Measurements from ENCODE around the gene SIK3. TPM values are rescaled to one million over a fixed set of nuclear protein-coding genes. Genes with fewer than 3 reads are reported as not detected.

SIK3 gene
- total and polyA plus RNA-seq, 3 experiments from 2014 or later, result 33.9 to 48.7 (median 42.8) TPM

DNA sequence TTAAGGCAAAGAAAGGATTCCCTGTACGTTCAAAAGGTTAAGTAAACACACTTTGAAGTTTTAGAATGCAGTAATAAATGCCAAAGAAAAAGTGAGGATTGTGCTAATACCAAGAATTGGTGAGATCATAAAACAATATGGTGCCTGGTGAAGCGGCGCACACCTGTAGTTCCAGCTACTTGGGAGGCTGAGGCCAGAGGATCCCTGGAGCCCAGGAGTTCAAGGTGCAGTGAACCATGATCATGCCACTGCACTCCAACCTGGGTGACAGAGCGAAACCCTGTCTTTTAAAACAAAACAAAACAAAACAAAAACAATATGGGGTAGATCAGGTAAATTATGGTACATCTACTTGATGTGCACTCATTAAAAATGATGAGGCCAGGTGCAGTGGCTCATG lies 187.4 kb downstream of the SIK3 start:
- Mint-ChIP-seq H3K27me3 (peaks cover 0 to 1% of the 10 kb centered on the region in 2 donors), H3K36me3 (peaks cover 0 to 25% (median 5%) of the 10 kb centered on the region in 3 donors), H3K4me3 (no peak overlapping the region), H3K4me1 (peaks cover 39 to 69% (median 60%) of the 10 kb centered on the region in 3 donors), H3K27ac (peak overlapping the region in 6 of 8 donors; percentile 3 to 93 (median 38)), H3K9me3 (no peaks in the 10 kb centered on the region)
- Histone ChIP-seq H3K36me3 (ENCODE audit: insufficient read depth, low read length) (no peaks in the 10 kb centered on the region), H3K4me1 (ENCODE audit: insufficient read depth, low read length) (peaks cover 4% of the 10 kb centered on the region), H3K27ac (ENCODE audit: low read depth, low read length) (no peak overlapping the region), H3K27me3 (ENCODE audit: insufficient read depth, low read length, poor library complexity, severe bottlenecking) (no peaks in the 10 kb centered on the region), H3K4me3 (ENCODE audit: low read length) (no peak overlapping the region), H3K9me3 (ENCODE audit: low read length) (no peaks in the 10 kb centered on the region)
- DNase-seq, result no peak
- POLR2A ChIA-PET, result no interaction called here
- CTCF ChIA-PET, result interaction anchor here (0.7 to 1.0 kb wide), 2 partner anchors 120 to 195 kb away, joined by 3 read pairs; partner anchors contain the start of gene APOA5

DNA sequence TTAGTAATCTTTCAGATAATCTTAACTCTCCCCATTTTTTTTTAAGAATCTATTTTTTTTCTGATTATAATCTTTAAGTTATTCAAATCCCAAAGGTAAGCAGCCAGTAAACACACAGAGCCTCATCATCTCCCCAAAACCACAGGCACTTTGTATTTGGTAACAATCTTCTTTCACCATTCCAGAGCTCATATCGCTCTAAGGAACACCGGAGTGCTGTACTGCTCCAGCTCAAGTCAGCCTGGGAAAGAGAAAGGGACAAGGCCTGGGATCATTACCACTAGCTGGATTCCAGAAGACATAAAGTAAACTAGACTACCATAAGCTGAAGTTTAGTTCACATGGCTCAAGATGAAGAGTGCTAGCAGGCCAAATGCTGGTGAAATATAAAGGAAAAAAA lies 187.8 kb downstream of the SIK3 start:
- H3K4me3 ChIP-seq (ENCODE audit: low read length), result no peak overlapping the region
- no peaks in the 10 kb centered on the region for H3K36me3 ChIP-seq (ENCODE audit: insufficient read depth, low read length)
- peak overlapping the region in 6 of 8 donors; percentile 3 to 93 (median 38) for H3K27ac Mint-ChIP-seq
- peaks cover 0 to 23% (median 5%) of the 10 kb centered on the region in 3 donors for H3K36me3 Mint-ChIP-seq
- H3K9me3 ChIP-seq (ENCODE audit: low read length), result no peaks in the 10 kb centered on the region
- no peak for DNase-seq
- no peaks in the 10 kb centered on the region for H3K27me3 ChIP-seq (ENCODE audit: insufficient read depth, low read length, poor library complexity, severe bottlenecking)
- ChIA-PET POLR2A (no interaction called here), CTCF (interaction anchor here (0.7 to 1.0 kb wide), 2 partner anchors 119 to 195 kb away, joined by 3 read pairs; partner anchors contain the start of gene APOA5)
- peaks cover 41 to 70% (median 62%) of the 10 kb centered on the region in 3 donors for H3K4me1 Mint-ChIP-seq
- peaks cover 0 to 1% of the 10 kb centered on the region in 2 donors for H3K27me3 Mint-ChIP-seq
- no peaks in the 10 kb centered on the region for H3K9me3 Mint-ChIP-seq
- H3K4me1 ChIP-seq (ENCODE audit: insufficient read depth, low read length), result peaks cover 4% of the 10 kb centered on the region
- H3K27ac ChIP-seq (ENCODE audit: low read depth, low read length), result no peak overlapping the region
- no peak overlapping the region for H3K4me3 Mint-ChIP-seq

- Mint-ChIP-seq H3K4me3 (peak overlapping the region in 1 of 7 donors; percentile 12), H3K27me3 (peaks cover 0 to 1% of the 10 kb centered on the region in 2 donors), H3K9me3 (no peaks in the 10 kb centered on the region), H3K4me1 (peaks cover 39 to 66% (median 62%) of the 10 kb centered on the region in 3 donors), H3K36me3 (peaks cover 0 to 29% (median 5%) of the 10 kb centered on the region in 3 donors), H3K27ac (peak overlapping the region; percentile 11 to 75 (median 54))
- Histone ChIP-seq H3K27me3 (ENCODE audit: insufficient read depth, low read length, poor library complexity, severe bottlenecking) (no peaks in the 10 kb centered on the region), H3K4me3 (ENCODE audit: low read length) (no peak overlapping the region), H3K4me1 (ENCODE audit: insufficient read depth, low read length) (peaks cover 4% of the 10 kb centered on the region), H3K36me3 (ENCODE audit: insufficient read depth, low read length) (no peaks in the 10 kb centered on the region), H3K27ac (ENCODE audit: low read depth, low read length) (no peak overlapping the region), H3K9me3 (ENCODE audit: low read length) (no peaks in the 10 kb centered on the region)
- ChIA-PET POLR2A (interaction anchor here (0.7 kb wide), 1 partner anchor 16 kb away, joined by 3 read pairs; no protein-coding TSS in a partner anchor), CTCF (interaction anchor here (1.0 to 1.2 kb wide), 3 partner anchors 16 to 168 kb away, joined by 3 to 4 read pairs (median 3); no protein-coding TSS in a partner anchor)
- no peak for DNase-seq
These were observed 189.0 kb downstream of the SIK3 start for GRCh38 chr11:116909245-116909644.

GRCh38 chr11:116906479-116906878 lies 191.7 kb downstream of the SIK3 start:
- POLR2A ChIA-PET, result no interaction called here
- Histone ChIP-seq H3K4me3 (ENCODE audit: low read length) (no peak overlapping the region), H3K27me3 (ENCODE audit: insufficient read depth, low read length, poor library complexity, severe bottlenecking) (no peaks in the 10 kb centered on the region), H3K27ac (ENCODE audit: low read depth, low read length) (no peak overlapping the region), H3K36me3 (ENCODE audit: insufficient read depth, low read length) (no peaks in the 10 kb centered on the region), H3K9me3 (ENCODE audit: low read length) (no peaks in the 10 kb centered on the region), H3K4me1 (ENCODE audit: insufficient read depth, low read length) (peaks cover 19% of the 10 kb centered on the region)
- Mint-ChIP-seq H3K4me1 (peaks cover 60 to 72% (median 70%) of the 10 kb centered on the region in 3 donors), H3K27me3 (peaks cover 0 to 1% of the 10 kb centered on the region in 2 donors), H3K27ac (peak overlapping the region in 3 of 8 donors; percentile 20 to 70 (median 64)), H3K9me3 (no peaks in the 10 kb centered on the region), H3K36me3 (peaks cover 0 to 31% (median 8%) of the 10 kb centered on the region in 3 donors), H3K4me3 (no peak overlapping the region)
- CTCF ChIA-PET, result no interaction called here
- no peak for DNase-seq

DNA sequence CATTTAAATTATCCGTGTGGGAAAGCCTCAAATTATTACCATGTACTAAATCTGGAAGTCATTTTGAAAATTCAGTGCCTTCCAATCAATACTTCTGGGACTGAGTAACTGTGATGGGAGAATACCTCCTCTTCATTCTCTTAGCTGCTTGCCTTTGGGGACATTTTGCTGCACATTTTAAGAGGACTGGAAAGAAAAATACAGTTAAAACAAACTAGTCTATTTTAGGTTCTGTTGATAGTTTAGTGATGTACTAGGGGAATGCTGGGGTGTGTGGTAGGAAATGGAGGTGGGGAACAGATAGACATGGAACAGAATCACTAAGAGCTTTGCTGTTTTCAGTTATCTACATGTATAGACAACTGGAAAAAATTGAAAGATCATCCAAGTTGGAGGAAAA lies 195.1 kb downstream of the SIK3 start:
- ChIA-PET POLR2A (no interaction called here), CTCF (interaction anchor here (0.5 to 1.5 kb wide), 3 partner anchors 9 to 67 kb away, joined by 3 to 10 read pairs (median 3); no protein-coding TSS in a partner anchor)
- no peaks in the 10 kb centered on the region for H3K9me3 ChIP-seq (ENCODE audit: low read length)

DNA sequence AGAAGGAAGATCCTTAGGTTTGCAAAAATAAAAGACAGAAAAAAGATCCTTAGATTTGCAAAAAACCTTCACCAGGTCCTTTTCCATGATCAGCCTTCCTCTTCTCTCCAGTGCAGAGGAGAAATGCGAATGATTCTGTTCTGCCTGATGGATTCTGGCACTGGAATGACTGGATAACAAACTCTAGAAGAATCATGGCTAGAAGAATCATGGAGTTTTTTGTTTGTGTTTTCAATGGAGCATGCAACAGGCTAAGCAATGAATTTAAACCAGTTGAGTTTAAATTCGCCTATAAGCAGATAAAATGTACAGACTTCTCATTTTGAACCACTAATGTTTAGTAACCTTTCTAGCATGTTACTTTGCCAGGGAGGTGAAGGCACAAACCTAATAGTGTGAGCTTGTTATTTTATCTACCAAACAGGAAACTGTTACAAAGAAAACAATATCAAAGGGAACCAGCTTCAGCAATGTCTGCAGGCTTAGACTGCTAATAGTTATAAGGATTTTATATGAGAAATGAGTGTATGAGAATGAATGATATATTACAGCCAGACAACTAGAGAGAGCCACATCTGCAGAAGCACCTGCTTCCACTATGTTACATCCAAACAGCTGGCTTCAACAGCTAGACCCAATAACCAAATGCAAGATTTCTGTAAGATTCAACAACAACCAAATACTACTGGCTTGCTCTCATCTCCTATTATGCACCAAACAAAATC lies 196.1 kb downstream of the SIK3 start:
- no peaks in the 10 kb centered on the region for H3K9me3 ChIP-seq (ENCODE audit: low read length)
- Mint-ChIP-seq H3K36me3 (peaks cover 14 to 43% (median 15%) of the 10 kb centered on the region in 3 donors), H3K27ac (peak overlapping the region in 7 of 8 donors; percentile 1 to 83 (median 39)), H3K27me3 (peaks cover 0 to 4% of the 10 kb centered on the region in 2 donors), H3K4me1 (peaks cover 43 to 52% (median 50%) of the 10 kb centered on the region in 3 donors), H3K4me3 (peak overlapping the region in 3 of 7 donors; percentile 11 to 45 (median 20)), H3K9me3 (no peaks in the 10 kb centered on the region)
- peaks cover 15% of the 10 kb centered on the region for H3K4me1 ChIP-seq (ENCODE audit: insufficient read depth, low read length)
- CTCF ChIA-PET, result interaction anchor here (0.8 to 1.5 kb wide), 3 partner anchors 12 to 66 kb away, joined by 3 to 10 read pairs (median 3); no protein-coding TSS in a partner anchor
- H3K4me3 ChIP-seq (ENCODE audit: low read length), result no peak overlapping the region
- POLR2A ChIA-PET, result interaction anchor here (0.6 kb wide), 1 partner anchor 217 kb away, joined by 3 read pairs; no protein-coding TSS in a partner anchor
- no peaks in the 10 kb centered on the region for H3K27me3 ChIP-seq (ENCODE audit: insufficient read depth, low read length, poor library complexity, severe bottlenecking)
- H3K27ac ChIP-seq (ENCODE audit: low read depth, low read length), result no peak overlapping the region
- no peak for DNase-seq
- H3K36me3 ChIP-seq (ENCODE audit: insufficient read depth, low read length), result peaks cover 3% of the 10 kb centered on the region

More for the DNA sequence above, 195.1 kb downstream of the SIK3 start:
- Histone ChIP-seq H3K4me1 (ENCODE audit: insufficient read depth, low read length) (peaks cover 15% of the 10 kb centered on the region), H3K36me3 (ENCODE audit: insufficient read depth, low read length) (no peaks in the 10 kb centered on the region), H3K27me3 (ENCODE audit: insufficient read depth, low read length, poor library complexity, severe bottlenecking) (no peaks in the 10 kb centered on the region), H3K4me3 (ENCODE audit: low read length) (no peak overlapping the region), H3K27ac (ENCODE audit: low read depth, low read length) (no peak overlapping the region)
- H3K4me1 Mint-ChIP-seq, result peaks cover 48 to 59% (median 54%) of the 10 kb centered on the region in 3 donors
- H3K9me3 Mint-ChIP-seq, result no peaks in the 10 kb centered on the region
- no peak for DNase-seq
- peaks cover 14 to 40% (median 15%) of the 10 kb centered on the region in 3 donors for H3K36me3 Mint-ChIP-seq
- H3K27me3 Mint-ChIP-seq, result peaks cover 0 to 4% of the 10 kb centered on the region in 2 donors
- H3K4me3 Mint-ChIP-seq, result peak overlapping the region in 1 of 7 donors; percentile 10
- peak overlapping the region in 4 of 8 donors; percentile 20 to 59 (median 54) for H3K27ac Mint-ChIP-seq

GRCh38 chr11:116901211-116901610 lies 197.0 kb downstream of the SIK3 start:
- no peak overlapping the region for H3K4me3 ChIP-seq (ENCODE audit: low read length)
- Mint-ChIP-seq H3K27ac (peak overlapping the region in 3 of 8 donors; percentile 49 to 81 (median 69)), H3K4me3 (no peak overlapping the region), H3K27me3 (peaks cover 0 to 2% of the 10 kb centered on the region in 2 donors), H3K36me3 (peaks cover 14 to 48% (median 15%) of the 10 kb centered on the region in 3 donors), H3K9me3 (no peaks in the 10 kb centered on the region), H3K4me1 (peaks cover 37 to 44% (median 44%) of the 10 kb centered on the region in 3 donors)
- H3K27ac ChIP-seq (ENCODE audit: low read depth, low read length), result no peak overlapping the region
- H3K27me3 ChIP-seq (ENCODE audit: insufficient read depth, low read length, poor library complexity, severe bottlenecking), result no peaks in the 10 kb centered on the region
- DNase-seq, result no peak
- peaks cover 8% of the 10 kb centered on the region for H3K36me3 ChIP-seq (ENCODE audit: insufficient read depth, low read length)
- no peaks in the 10 kb centered on the region for H3K9me3 ChIP-seq (ENCODE audit: low read length)
- H3K4me1 ChIP-seq (ENCODE audit: insufficient read depth, low read length), result peaks cover 15% of the 10 kb centered on the region
- CTCF ChIA-PET, result interaction anchor here (0.7 to 1.1 kb wide), 3 partner anchors 11 to 205 kb away, joined by 3 to 4 read pairs (median 3); no protein-coding TSS in a partner anchor
- POLR2A ChIA-PET, result no interaction called here

Data from CD8-positive, alpha-beta memory T cell (primary cell).